ENCODE results near the gene NUDT16L1.

DNA sequence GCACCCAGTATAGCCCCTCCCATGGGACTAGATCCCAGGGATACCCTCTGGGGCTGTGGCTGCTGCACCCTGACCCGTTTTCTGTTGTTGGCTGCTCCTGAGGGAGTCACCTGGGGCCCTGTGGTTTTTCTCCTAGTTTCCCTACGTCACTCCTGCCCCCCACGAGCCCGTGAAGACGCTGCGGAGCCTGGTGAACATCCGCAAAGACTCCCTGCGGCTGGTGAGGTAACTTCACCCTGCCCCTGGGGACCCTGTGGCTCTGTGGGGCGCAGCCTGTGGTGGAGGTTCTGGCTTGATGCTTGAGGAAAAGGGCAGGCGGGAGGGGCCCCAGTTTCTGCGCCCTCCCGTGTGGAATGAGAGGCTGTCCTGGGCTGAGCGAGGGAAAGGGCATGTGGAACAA, 41.5 kb upstream of the NUDT16L1 start:
- TF ChIP-seq POLR2AphosphoS5 (IDR thresholded peaks at IDR 0.05; ENCODE audit: borderline replicate concordance, low read depth, low read length) (no peak), EZH2 (IDR thresholded peaks at IDR 0.05) (no peak), FOXP2 (optimal IDR thresholded peaks at IDR 0.05; ENCODE audit: control extremely low read depth, extremely low read length, insufficient read depth) (no peak)
